GM15510 (cell line): ENCODE measurements around the gene KHDRBS1.

Source experiments
- POLR2A ChIP-seq: IDR thresholded peaks from 3 replicates; pipeline ENCODE4 v1.6.1; 2011; ENCODE audit warnings: borderline replicate concordance; ENCODE audit not compliant: insufficient read length; ENCODE audit errors: extremely low read depth

The KHDRBS1 gene

DNA sequence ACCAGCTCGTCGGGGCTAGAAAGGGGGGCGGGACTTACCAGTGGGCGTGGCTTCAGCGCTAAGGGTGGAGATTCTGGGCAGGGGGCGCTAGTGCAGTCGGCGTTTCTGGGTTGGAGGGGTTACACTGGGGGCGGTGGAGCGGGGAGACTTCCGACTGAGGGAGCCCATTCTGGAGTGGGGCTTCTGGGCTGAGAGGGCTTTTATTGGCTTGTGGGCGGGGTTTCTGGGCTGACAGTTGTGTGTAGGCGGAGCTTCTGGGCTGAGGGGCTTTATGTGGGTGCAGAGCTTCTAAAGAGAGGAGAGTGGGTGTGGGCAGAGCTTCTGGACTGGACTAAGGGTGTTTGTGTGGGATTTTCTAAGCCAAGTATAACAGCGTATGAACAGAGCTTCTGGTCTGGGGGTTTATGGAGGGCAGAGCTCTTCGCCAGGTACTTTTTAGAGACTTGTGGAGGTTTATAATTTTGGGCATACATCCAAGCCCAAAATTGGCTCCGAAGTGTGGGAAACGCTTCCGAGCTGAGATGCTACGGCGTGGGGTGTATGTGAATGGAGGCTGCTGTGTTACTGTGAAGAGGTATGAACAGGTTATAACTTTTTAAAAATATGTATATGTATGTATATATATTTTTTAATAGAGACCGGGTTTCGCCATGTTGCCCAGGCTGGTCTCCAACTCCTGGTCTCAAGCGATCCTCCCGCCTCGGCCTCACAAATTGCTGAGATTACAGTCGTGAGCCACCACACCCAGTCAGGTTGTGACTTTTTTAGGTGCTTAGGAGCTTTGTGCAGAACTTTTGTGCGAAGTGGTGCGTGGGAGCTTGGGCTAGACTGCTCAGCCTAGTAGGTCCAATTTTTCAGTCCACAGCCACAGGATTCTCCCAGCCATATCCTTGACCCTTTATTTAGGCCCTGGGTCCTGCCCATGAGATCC, 59.9 kb downstream of the KHDRBS1 start:
- TF ChIP-seq POLR2A: no peak

- no peak for TF ChIP-seq POLR2A
Measured at GRCh38 chr1:32074841-32075240, 61.2 kb downstream of the KHDRBS1 start.

DNA sequence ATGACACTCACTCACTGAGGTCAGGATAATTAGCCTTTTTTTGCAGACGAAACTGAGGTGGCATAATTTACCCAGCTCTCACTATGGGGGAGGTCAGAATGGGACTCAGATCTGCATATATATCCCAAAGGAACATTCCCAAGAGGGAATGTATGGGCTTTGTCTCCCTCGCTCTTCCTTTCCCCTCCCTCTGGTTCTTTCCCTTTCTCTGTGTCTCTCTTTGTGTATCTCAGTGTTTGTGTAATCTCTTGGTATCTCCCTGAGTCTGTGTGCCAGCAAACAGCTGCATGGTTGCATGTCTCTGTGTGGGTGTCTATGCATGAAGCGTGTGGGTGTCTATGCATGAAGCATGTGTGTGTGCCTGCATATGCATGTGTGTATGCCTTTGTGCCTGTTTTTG, 63.8 kb downstream of the KHDRBS1 start:
- no peak for TF ChIP-seq POLR2A

GRCh38 chr1:32082022-32082421, 68.4 kb downstream of the KHDRBS1 start:
- TF ChIP-seq POLR2A: no peak

- no peak for TF ChIP-seq POLR2A
Measured at GRCh38 chr1:32091176-32091575, 77.5 kb downstream of the KHDRBS1 start.

DNA sequence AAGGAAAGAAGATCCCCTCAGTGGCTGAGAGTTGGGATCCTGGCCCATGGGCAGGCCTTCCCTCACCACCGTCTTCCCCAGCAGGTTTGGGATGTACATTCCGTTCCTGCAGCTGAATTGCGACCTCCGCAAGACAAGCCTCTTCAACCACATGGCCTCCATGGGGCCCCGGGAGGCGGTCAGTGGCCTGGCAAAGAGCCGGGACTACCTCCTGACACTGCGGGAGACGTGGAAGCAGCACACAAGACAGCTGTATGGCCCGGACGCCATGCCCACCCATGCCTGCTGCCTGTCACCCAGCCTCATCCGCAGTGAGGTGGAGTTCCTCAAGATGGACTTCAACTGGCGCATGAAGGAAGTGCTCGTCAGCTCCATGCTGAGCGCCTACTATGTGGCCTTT, 77.9 kb downstream of the KHDRBS1 start:
- TF ChIP-seq POLR2A: no peak
